Central memory CD8-positive, alpha-beta T cell (primary cell): ENCODE results near the gene SPRED2.

Experiments used
- ATAC-seq: fragments of 150-1000 bp; cut with Tn5 transposase; replicated peaks from 2 replicates; pipeline ENCODE4 v1.10.0; 2022; ENCODE audit warnings: mild to moderate bottlenecking, moderate FRiP score, moderate number of reproducible peaks; ENCODE audit not compliant: poor library complexity, severe bottlenecking; ENCODE audit errors: extremely low read depth
- DNase-seq, 2 donors: peaks; one replicate each; pipeline ENCODE4 v3.0.0; 2021; ENCODE audit warnings: low spot score in 2 of 2
- H3K27ac Mint-ChIP-seq: one replicate; pipeline ENCODE4 v1.8.0; 2022; ENCODE audit warnings: low read depth, mild to moderate bottlenecking, moderate library complexity, mixed read lengths
- H3K27me3 Mint-ChIP-seq: one replicate; pipeline ENCODE4 v1.8.0; 2022; ENCODE audit warnings: mixed read lengths
- H3K36me3 Mint-ChIP-seq: one replicate; pipeline ENCODE4 v1.8.0; 2022; ENCODE audit warnings: mild to moderate bottlenecking, moderate library complexity, mixed read lengths; ENCODE audit not compliant: insufficient read depth
- H3K4me1 Mint-ChIP-seq: one replicate; pipeline ENCODE4 v1.8.0; 2022; ENCODE audit warnings: mixed read lengths
- H3K4me3 Mint-ChIP-seq: one replicate; pipeline ENCODE4 v1.8.0; 2022; ENCODE audit warnings: mild to moderate bottlenecking, moderate library complexity, mixed read lengths
- H3K9me3 Mint-ChIP-seq: one replicate; pipeline ENCODE4 v1.8.0; 2022; ENCODE audit warnings: mixed read lengths

Gene SPRED2

DNA sequence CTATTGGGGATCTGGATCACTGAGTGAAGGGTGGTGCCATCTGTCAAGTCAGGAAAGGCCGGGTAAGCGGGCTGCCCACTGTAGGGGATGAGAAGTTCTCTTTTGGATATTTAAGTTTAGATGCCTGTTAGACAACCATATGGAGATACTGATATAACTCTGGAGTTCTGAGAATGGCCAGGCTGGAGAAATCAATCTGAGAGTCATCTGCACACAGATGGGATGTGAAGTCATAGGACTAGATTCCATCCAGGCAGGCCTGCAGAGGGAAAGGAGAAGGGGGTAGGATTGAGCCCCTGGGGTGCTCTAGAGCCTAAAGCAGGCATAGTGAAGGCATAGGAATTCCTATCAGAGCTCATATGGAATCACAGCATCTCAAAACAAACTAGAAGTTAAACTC is 30.1 kb downstream of the SPRED2 start:
- ATAC-seq (no peak), DNase-seq (no peak)
- H3K9me3 Mint-ChIP-seq, result no peaks in the 10 kb centered on the region
- H3K4me3 Mint-ChIP-seq, result no peak overlapping the region
- no peaks in the 10 kb centered on the region for H3K27me3 Mint-ChIP-seq
- peaks cover 2% of the 10 kb centered on the region for H3K36me3 Mint-ChIP-seq
- peaks cover 4% of the 10 kb centered on the region for H3K4me1 Mint-ChIP-seq
- no peak overlapping the region for H3K27ac Mint-ChIP-seq

DNA sequence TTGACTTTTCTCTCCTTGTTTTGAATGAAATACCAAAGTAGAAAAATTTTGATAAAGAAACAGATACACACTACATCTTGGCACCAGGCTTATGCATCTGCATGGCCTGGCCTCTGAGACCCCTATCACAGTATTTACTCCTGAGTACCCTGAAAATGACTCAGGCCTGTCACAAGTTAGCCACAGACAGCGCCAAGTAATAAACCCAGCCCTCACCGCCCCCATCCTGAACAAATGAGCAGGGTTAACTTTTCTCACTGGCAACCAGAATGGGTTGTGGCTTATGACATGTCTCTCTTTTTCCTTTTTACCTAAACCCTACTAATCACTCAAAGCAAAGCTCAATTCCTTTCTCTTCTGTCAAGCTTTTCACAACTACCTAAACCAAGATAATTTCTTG is 35.3 kb downstream of the SPRED2 start:
- Mint-ChIP-seq H3K36me3 (no peaks in the 10 kb centered on the region), H3K27ac (no peak overlapping the region), H3K4me3 (no peak overlapping the region), H3K4me1 (peaks cover 7% of the 10 kb centered on the region), H3K9me3 (no peaks in the 10 kb centered on the region), H3K27me3 (no peaks in the 10 kb centered on the region)
- ATAC-seq (no peak), DNase-seq (no peak)

DNA sequence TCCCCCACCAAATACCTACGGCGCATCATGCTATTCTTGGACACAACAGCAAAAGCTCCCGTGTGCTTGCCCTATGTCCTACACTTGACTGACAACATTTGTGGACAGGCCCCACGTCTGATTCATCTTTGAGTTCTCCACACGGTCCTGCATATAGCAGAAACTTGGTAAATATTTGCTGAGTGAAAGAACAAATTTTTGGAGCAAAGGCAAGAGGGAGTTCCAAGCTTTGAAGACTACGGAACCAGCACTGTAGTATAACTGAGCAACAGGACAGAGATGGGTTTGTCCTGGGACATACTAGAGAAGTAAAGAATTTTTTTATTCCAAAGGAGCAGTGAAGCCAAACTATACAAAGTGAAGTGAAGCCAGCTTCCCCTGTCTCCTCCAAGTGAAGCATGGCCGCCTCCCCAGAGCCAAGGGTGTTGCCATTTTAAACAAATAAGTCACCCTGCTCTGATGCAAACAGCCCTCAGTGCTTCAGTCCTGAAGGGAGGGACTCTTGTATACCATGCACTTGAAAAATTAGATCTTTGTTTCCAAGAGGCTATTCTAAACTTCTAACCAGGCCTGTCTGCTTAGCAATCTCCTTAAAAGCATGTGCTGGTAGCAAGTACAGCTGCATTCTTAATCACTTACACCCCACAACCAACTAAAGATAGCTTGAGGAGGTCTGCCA is 35.9 kb downstream of the SPRED2 start:
- DNase-seq (no peak), ATAC-seq (no peak)
- Mint-ChIP-seq H3K27me3 (no peaks in the 10 kb centered on the region), H3K36me3 (no peaks in the 10 kb centered on the region), H3K9me3 (no peaks in the 10 kb centered on the region), H3K27ac (no peak overlapping the region), H3K4me3 (no peak overlapping the region), H3K4me1 (peaks cover 7% of the 10 kb centered on the region)

DNA sequence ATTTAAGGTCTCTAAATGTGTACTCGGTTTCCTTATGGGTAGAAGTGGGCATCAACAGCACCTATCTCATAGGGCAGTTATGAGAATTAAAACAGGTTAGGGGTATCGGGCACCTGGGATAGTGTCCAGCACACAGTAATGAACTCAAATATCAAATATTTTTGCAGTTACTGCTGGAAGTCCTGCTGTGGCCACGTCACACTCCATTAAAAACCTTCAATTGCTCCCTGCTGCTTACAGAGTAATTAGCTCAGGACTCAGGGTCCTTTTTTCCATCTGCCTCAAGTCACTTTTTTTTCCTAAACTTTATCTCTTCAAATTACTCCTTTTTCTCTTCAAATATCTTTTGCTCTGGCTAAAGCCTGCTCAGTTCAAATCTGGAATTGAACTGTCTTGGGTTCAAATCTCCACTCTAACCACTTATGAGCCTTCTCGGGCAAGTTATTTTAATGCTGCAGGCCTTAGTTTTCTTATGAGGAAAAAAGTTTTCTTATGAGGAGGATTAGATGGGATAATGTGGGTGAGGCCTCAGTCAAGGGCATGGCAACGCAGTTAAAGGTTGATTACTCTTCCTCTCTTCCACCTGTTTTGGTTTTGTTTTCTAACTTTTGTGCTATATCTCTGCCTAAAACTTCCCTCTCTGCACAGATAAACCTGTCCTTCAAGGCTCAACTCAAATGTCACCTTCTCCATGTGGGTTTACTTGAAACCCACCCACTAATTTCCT is 36.6 kb downstream of the SPRED2 start:
- no peak for DNase-seq
- Mint-ChIP-seq H3K4me3 (no peak overlapping the region), H3K9me3 (no peaks in the 10 kb centered on the region), H3K27me3 (no peaks in the 10 kb centered on the region), H3K27ac (no peak overlapping the region), H3K36me3 (no peaks in the 10 kb centered on the region), H3K4me1 (peaks cover 7% of the 10 kb centered on the region)
- ATAC-seq, result no peak

DNA sequence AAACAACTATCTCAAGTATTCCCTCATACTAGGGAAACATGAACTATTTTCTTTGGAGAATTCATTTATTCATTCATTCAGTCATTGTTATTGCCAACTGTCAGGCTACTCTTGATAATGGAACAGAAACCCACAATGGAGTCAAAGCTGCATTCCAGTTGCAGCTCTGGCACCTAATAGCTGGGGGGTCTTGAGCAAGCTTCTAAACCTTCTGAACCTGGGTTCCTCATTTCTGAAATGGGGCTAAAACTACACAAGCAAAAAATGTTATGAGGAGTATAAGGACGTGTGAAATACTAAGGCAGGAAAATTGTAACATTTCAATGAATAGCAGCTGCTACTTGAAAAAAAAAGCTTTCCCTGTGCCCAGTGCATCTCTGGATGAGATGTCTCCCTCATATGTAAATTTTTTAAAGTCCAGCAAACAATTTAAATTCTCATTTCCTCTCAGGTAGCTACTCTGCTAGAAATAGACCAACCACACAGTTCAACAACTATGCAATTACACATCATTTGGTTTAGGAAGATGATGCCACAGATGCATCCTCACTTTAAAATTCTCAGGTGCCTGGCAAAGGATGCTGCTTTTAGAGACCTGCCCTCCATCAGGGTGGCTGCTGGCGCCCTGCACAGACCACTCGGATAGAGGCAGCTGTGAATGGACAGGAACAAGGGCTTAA is 38.5 kb downstream of the SPRED2 start:
- Mint-ChIP-seq H3K27ac (no peak overlapping the region), H3K9me3 (no peaks in the 10 kb centered on the region), H3K27me3 (no peaks in the 10 kb centered on the region), H3K4me1 (peaks cover 7% of the 10 kb centered on the region), H3K36me3 (no peaks in the 10 kb centered on the region), H3K4me3 (no peak overlapping the region)
- ATAC-seq (no peak), DNase-seq (no peak)

DNA sequence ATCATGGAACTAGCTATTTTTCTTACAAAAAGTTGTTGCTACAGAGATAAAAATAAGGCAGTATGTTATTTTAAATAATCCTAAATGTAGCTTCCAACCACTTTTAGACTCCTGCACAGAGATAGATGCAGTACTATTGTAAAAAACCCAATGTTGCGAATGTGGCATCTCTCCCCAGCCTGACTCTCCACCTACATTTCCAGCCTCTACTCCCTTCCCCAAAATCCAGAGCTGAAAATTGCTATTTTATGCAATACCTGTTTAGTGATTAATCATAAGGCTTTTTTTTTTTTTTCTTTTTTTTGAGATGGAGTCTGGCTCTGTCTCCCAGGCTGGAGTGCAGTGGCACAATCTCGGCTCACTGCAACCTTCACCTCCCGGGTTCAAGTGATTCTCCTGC is 39.4 kb downstream of the SPRED2 start:
- ATAC-seq, result no peak
- no peak overlapping the region for H3K4me3 Mint-ChIP-seq
- peaks cover 7% of the 10 kb centered on the region for H3K4me1 Mint-ChIP-seq
- H3K9me3 Mint-ChIP-seq, result no peaks in the 10 kb centered on the region
- no peak for DNase-seq
- H3K27ac Mint-ChIP-seq, result no peak overlapping the region
- H3K27me3 Mint-ChIP-seq, result no peaks in the 10 kb centered on the region
- no peaks in the 10 kb centered on the region for H3K36me3 Mint-ChIP-seq

DNA sequence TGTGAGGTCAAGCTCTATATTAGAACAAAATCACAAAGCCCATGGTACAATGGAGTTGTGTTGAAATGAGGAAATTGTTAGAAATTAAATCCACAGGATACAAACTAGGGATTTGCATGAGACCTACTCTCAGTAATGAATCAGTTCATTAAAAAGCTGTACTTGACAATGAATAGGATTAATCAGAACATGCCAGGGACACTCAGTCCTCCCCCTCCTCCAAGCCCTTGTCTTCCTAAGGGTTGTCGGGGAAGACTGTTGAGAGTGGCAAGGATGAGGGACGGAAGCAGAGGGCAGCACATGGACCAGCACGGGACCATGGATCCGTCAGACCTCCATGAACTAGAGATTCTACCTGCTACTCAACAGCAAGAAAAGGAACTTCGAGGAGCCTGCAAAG is 39.8 kb downstream of the SPRED2 start:
- no peak for DNase-seq
- no peak overlapping the region for H3K4me3 Mint-ChIP-seq
- H3K36me3 Mint-ChIP-seq, result no peaks in the 10 kb centered on the region
- no peak for ATAC-seq
- no peak overlapping the region for H3K27ac Mint-ChIP-seq
- H3K9me3 Mint-ChIP-seq, result no peaks in the 10 kb centered on the region
- H3K4me1 Mint-ChIP-seq, result peaks cover 5% of the 10 kb centered on the region
- H3K27me3 Mint-ChIP-seq, result no peaks in the 10 kb centered on the region

DNA sequence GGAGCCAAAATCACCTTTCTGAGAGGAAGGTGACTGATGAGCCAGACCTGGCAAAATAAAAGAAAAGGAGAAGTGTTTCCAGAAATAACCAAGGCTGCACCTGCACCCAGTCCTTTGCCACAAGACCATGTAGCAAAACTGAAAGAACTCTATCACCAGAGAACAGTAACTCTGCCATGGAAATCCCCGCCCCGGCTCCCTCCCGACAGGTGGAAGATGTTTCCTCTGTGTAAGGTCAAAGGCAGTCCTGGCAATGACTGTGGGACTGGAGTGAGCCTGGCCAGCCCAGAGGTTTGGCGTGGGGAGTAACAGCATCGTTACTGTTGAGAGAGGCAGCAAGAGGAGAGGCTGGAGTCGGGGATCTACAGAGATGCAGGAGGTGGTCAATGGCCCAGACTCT is 42.3 kb downstream of the SPRED2 start:
- no peaks in the 10 kb centered on the region for H3K4me1 Mint-ChIP-seq
- H3K27ac Mint-ChIP-seq, result no peak overlapping the region
- no peak for DNase-seq
- no peaks in the 10 kb centered on the region for H3K36me3 Mint-ChIP-seq
- ATAC-seq, result no peak
- H3K27me3 Mint-ChIP-seq, result no peaks in the 10 kb centered on the region
- no peaks in the 10 kb centered on the region for H3K9me3 Mint-ChIP-seq
- H3K4me3 Mint-ChIP-seq, result no peak overlapping the region

DNA sequence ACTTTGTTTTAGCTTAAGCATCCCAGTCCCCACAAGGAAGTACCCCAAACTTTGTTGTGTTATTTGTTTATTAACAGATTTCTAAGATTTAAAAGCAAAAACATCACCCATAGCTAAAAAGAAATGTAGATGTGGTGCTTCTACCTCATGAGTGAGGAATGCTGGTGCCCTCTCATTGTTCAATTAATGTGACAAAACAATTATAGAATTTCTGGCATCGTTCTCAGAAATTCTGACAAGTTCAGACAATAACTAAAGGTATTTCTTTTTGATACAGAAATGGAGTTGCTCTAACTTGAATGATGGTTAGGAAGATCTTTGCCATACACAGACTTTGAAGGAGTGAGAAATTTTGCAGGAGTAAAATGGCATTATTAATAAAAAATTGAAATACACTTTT is 42.9 kb downstream of the SPRED2 start:
- DNase-seq, result no peak
- Mint-ChIP-seq H3K36me3 (no peaks in the 10 kb centered on the region), H3K9me3 (no peaks in the 10 kb centered on the region), H3K4me3 (no peak overlapping the region), H3K4me1 (no peaks in the 10 kb centered on the region), H3K27me3 (no peaks in the 10 kb centered on the region), H3K27ac (no peak overlapping the region)
- ATAC-seq, result no peak

DNA sequence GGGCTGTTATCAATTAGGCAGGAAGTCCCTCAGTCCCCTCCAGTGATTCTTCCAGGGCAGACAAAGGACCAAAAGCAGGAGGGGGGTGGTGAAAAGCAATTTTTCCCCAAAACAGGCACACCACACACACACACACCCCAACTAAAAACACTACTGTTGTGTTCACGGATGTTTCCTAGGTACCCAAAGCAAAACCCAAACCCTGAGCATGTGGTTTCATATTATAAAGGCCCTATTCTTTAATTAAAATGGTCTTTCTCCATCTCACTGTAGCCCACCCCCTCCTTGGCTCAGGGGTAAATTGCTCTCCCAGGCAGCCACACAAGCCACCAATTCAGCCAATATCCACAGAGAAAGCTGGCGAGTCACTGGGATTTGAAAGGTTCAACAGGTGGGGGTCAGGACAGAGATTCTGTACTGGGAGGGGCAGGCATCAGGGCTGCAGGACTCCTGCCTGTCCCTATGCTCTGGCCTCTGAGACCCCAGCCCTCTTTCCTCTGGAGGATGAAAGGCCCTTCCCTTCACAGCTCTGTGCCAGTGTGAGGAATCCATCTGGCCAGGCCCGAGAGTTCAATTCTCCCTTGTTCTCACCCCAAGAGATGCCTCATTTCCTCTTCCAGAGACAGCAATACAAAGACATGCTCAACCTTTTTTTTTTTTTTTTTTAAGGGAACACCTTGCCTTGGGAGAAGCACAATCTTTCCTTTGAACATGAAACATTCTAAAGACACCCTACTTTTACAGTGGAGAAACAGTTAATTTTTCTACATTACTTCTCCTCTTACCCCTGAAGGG is 43.6 kb downstream of the SPRED2 start:
- H3K27ac Mint-ChIP-seq, result no peak overlapping the region
- ATAC-seq, result no peak
- H3K4me1 Mint-ChIP-seq, result no peaks in the 10 kb centered on the region
- no peak for DNase-seq
- no peaks in the 10 kb centered on the region for H3K9me3 Mint-ChIP-seq
- no peaks in the 10 kb centered on the region for H3K27me3 Mint-ChIP-seq
- no peaks in the 10 kb centered on the region for H3K36me3 Mint-ChIP-seq
- no peak overlapping the region for H3K4me3 Mint-ChIP-seq

DNA sequence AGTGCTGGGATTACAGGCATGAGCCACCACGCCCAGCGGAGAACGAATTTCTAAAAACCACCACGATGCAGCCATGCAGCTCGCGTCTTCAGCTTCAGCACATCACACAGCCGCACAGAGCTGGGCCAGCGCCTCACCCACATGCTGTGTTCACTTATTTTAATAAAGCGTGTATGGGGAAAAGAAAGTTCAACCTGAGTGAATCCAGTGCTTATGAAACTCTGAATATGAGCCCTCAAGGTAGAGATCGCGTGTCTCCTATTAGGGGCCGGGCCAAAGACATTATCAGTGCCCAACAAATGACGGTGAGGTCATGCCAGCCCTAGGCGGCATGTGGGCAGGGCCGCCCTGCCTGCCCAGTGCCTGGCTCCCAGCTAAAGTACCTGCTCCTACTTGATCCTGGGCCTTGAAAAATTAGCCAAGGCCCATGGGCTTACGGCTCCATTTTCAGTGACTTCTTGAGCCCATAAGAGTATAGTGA is 44.3 kb downstream of the SPRED2 start:
- Mint-ChIP-seq H3K36me3 (no peaks in the 10 kb centered on the region), H3K9me3 (no peaks in the 10 kb centered on the region), H3K27ac (no peak overlapping the region), H3K4me1 (peaks cover under 1% of the 10 kb centered on the region), H3K27me3 (no peaks in the 10 kb centered on the region), H3K4me3 (no peak overlapping the region)
- no peak for DNase-seq
- no peak for ATAC-seq

DNA sequence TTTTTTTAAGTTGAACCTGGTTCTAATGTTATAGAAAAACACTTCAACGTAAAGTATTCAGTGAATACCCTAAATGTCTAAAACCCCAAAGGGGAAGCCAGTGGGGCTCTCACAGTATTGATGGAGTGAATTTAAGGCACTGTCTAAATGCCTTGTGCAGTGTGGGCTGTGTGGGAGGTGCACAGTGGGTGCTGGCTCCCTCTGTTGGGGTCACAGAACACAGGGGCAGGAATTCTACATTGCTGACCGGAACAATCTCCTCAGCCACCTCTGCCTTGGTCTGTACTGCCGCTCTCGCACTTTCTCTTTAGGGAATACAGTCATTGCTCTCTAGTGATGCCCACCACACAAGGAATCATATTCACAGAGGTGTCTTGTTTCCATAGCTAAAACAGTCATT is 45.4 kb downstream of the SPRED2 start:
- Mint-ChIP-seq H3K27ac (no peak overlapping the region), H3K27me3 (no peaks in the 10 kb centered on the region), H3K4me3 (no peak overlapping the region), H3K9me3 (no peaks in the 10 kb centered on the region), H3K4me1 (peaks cover 12% of the 10 kb centered on the region), H3K36me3 (no peaks in the 10 kb centered on the region)
- ATAC-seq (no peak), DNase-seq (no peak)
